HG02642 (cell line): Measurements from ENCODE around the gene PPIP5K2.
"Not testable (repeated sequence)": the region's sequence is repeated elsewhere in the genome, so short reads cannot be mapped to it uniquely, and the experiment has no call there.

ENCODE experiments used
- ATAC-seq: cut with Tn5 transposase; IDR thresholded peaks from one replicate; pipeline ENCODE4 v1.9.1; 2021; ENCODE audit warnings: mild to moderate bottlenecking; ENCODE audit not compliant: unreplicated experiment, poor library complexity

PPIP5K2 gene

GRCh38 chr5:103120607-103121200 is 603 bp downstream of the PPIP5K2 start:
- ATAC-seq: peak; percentile 0

- ATAC-seq: no peak
These were observed 2.1 kb downstream of the PPIP5K2 start for GRCh38 chr5:103122242-103122641.

- no peak for ATAC-seq
These were observed 6.5 kb downstream of the PPIP5K2 start for GRCh38 chr5:103126557-103126956.

- ATAC-seq: no peak
These were observed 7.3 kb downstream of the PPIP5K2 start for GRCh38 chr5:103127292-103127817.

GRCh38 chr5:103128202-103128601 is 8.1 kb downstream of the PPIP5K2 start:
- no peak for ATAC-seq

- ATAC-seq: no peak
These were observed 12.6 kb downstream of the PPIP5K2 start for GRCh38 chr5:103132684-103133083.

- ATAC-seq: no peak
These were observed 13.1 kb downstream of the PPIP5K2 start for GRCh38 chr5:103133231-103133630.

GRCh38 chr5:103135461-103135860 is 15.4 kb downstream of the PPIP5K2 start:
- ATAC-seq: no peak

GRCh38 chr5:103138202-103138690 is 18.1 kb downstream of the PPIP5K2 start:
- no peak for ATAC-seq

GRCh38 chr5:103139264-103139865 is 19.3 kb downstream of the PPIP5K2 start:
- peak; percentile 98 for ATAC-seq

GRCh38 chr5:103142132-103142531 is 22.0 kb downstream of the PPIP5K2 start:
- ATAC-seq: not testable (repeated sequence)

- ATAC-seq: no peak
These were observed 25.1 kb downstream of the PPIP5K2 start for GRCh38 chr5:103145196-103145595.

- ATAC-seq: no peak
These were observed 28.1 kb downstream of the PPIP5K2 start for GRCh38 chr5:103148213-103148612.

GRCh38 chr5:103151156-103151555 is 31.1 kb downstream of the PPIP5K2 start:
- ATAC-seq: no peak

- ATAC-seq: no peak
These were observed 46.6 kb downstream of the PPIP5K2 start for GRCh38 chr5:103166706-103167105.

GRCh38 chr5:103174147-103174546 is 54.0 kb downstream of the PPIP5K2 start:
- ATAC-seq: no peak

GRCh38 chr5:103177543-103177942 is 57.4 kb downstream of the PPIP5K2 start:
- no peak for ATAC-seq

- no peak for ATAC-seq
These were observed 58.1 kb downstream of the PPIP5K2 start for GRCh38 chr5:103178167-103178566.

- no peak for ATAC-seq
These were observed 66.1 kb downstream of the PPIP5K2 start for GRCh38 chr5:103186152-103186551.

- ATAC-seq: no peak
These were observed 68.3 kb downstream of the PPIP5K2 start for GRCh38 chr5:103188436-103188835.

- ATAC-seq: no peak
These were observed 83.1 kb downstream of the PPIP5K2 start for GRCh38 chr5:103203226-103203625.

- not testable (repeated sequence) for ATAC-seq
These were observed 84.9 kb downstream of the PPIP5K2 start for GRCh38 chr5:103204990-103205389.
